GM12865 (cell line): ENCODE data around the gene PUS1.

ENCODE experiments used
- DNase-seq: peaks from one replicate; pipeline ENCODE4 v3.0.0; 2010; ENCODE audit warnings: low read depth
- H3K4me3 ChIP-seq: 2 replicates; pipeline ENCODE4 v1.5.1; 2011; ENCODE audit warnings: mild to moderate bottlenecking, low read depth, low read length, control low read depth
- TF ChIP-seq, protein P1 (sequence below): IDR thresholded peaks from 2 replicates; pipeline ENCODE4 v1.5.1; 2011; ENCODE audit warnings: low read length, control low read depth, low read depth, inconsistent platforms; ENCODE audit not compliant: insufficient read depth; ENCODE audit errors: missing control alignments

PUS1 gene

DNA sequence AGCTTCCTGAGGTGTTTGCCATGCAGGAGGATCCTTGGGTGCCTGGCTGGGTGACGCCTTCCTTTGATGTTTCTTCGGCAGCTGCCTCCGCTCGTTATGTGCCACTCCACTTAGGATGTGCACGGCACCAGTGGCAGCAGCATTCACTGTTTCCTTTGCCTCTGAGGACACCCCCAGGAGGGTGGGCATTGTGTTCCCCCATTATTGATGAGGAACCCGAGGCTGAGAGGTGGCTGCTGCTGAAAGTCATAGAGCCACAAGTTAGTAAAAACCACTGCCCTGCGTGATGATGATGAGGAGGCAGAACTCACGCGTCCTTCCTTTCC lies 61.9 kb downstream of the PUS1 start:
- no peak for DNase-seq
- no peak overlapping the region for H3K4me3 ChIP-seq
- TF ChIP-seq, protein P1, sequence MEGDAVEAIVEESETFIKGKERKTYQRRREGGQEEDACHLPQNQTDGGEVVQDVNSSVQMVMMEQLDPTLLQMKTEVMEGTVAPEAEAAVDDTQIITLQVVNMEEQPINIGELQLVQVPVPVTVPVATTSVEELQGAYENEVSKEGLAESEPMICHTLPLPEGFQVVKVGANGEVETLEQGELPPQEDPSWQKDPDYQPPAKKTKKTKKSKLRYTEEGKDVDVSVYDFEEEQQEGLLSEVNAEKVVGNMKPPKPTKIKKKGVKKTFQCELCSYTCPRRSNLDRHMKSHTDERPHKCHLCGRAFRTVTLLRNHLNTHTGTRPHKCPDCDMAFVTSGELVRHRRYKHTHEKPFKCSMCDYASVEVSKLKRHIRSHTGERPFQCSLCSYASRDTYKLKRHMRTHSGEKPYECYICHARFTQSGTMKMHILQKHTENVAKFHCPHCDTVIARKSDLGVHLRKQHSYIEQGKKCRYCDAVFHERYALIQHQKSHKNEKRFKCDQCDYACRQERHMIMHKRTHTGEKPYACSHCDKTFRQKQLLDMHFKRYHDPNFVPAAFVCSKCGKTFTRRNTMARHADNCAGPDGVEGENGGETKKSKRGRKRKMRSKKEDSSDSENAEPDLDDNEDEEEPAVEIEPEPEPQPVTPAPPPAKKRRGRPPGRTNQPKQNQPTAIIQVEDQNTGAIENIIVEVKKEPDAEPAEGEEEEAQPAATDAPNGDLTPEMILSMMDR = no peak

DNA sequence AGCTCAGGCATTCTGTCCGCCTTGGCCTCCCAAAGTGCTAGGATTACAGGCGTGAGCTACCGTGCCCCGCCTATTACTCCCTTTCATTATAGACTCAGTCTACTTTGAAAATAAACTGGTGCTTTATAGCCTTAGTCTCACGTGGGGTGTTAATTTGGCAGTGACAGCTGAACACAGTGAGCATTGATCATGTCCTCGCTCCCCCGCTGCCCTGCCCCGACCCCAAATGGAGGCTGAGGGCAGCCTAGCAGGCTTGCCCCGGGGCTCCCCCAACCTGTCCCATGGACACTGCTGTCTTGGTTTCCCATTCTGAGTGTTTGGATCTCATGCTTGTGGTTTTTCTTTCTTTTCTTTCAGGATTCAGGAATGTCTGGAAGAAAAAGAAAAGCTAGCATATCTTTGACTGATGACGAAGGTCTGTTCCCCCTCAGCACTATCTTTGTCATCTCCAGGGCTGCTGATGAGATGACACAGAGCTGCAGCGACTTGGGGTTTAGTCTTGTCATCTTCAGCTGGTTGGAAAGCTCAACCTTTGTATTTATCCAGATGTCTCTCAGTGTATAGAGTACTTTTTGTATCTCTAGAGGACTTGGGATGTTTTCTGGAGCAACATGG lies 62.8 kb downstream of the PUS1 start:
- TF ChIP-seq, protein P1 = no peak
- no peak overlapping the region for H3K4me3 ChIP-seq
- DNase-seq = no peak

DNA sequence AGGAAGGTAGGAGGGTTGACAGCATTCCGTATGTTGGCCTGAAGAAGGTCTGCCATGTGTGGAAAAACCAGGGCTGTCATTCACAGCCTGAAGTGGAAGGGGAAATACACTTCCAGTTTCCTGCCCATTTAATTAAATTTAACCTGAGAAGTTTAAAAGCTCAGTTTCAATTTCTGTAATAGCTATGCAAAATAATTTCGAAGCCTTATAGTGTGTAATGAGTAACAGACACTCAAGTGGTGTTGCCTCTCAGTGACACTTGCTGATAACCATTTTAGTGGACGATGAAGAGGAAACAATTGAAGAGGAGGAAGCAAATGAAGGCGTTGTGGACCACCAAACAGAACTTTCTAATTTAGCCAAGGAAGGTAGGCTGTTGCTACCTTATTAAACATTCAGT lies 65.5 kb downstream of the PUS1 start:
- peak; percentile 19 for DNase-seq
- TF ChIP-seq, protein P1 = no peak
- no peak overlapping the region for H3K4me3 ChIP-seq
